Myocyte (in vitro differentiated cells): ENCODE results near the gene WIPF3. TPM values are rescaled to one million over a fixed set of nuclear protein-coding genes. Genes with fewer than 3 reads are reported as not detected.

Source experiments
- DNase-seq: peaks from one replicate; pipeline ENCODE4 v3.0.0-alpha.2; 2012; ENCODE audit warnings: low read depth
- polyA plus RNA-seq: library from polyadenylated mRNA; unstranded; fragments of >200 nt; gene quantifications from one replicate; pipeline ENCODE4 v1.2.1, GENCODE V29; 2012; ENCODE audit warnings: missing spikeins
- total RNA-seq: library from RNA; depleted of rRNA; stranded (reverse); fragments of >200 nt; gene quantifications from 2 replicates; pipeline ENCODE4 v1.2.3, GENCODE V29; 2014

The WIPF3 gene, protein sequence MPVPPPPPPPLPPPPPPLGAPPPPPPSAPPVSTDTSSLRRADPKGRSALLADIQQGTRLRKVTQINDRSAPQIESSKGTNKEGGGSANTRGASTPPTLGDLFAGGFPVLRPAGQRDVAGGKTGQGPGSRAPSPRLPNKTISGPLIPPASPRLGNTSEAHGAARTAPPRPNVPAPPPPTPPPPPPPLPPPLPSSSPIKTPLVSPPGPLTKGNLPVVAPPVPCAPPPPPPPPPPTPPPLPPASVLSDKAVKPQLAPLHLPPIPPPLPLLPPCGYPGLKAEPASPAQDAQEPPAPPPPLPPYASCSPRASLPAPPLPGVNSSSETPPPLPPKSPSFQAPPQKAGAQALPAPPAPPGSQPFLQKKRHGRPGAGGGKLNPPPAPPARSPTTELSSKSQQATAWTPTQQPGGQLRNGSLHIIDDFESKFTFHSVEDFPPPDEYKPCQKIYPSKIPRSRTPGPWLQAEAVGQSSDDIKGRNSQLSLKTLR
- total RNA-seq = 1.5 and 2.5 TPM in 2 replicates
- 4.8 TPM for polyA plus RNA-seq

DNA sequence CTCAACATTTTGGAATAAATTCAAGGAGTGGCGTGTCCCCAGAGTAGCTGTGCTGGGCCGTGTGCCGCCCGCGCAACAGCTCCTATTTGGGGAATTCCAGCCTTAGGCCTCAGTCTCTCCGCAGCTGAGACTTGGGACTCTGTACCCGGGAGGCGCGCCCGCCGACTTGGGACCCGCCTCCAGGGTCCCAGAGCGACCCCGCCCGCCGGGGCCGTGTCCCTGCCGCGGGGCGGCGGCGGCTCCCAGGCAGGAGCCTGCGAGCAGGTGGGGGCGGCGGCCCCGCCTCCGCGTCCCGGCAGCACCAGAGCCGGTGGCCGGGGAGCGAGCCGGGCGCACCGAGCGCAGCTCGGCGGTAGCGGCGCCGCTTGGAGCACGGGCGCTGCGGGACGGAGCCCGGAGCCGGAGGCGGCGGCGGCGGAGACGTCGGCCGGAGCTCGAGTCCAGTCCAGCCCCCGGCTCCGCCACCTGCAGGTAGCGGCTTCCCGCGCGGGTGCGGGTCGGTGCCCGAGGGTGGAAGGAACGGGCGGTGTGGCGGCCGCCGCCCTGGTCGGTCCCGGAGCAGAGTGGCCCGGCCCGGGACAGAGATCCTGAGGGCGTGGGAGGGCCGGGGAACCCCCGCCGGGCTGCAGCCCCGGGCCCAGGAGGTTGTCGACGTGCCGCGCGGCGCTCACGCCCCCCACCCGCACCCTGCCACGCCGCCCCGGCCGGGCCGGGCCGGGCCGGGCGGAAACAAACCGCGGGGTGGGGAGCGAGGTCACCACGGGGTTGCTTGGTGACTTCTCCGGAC lies at the start of gene WIPF3:
WIPF3 (plus strand) TSS at position 301 of the 787 bp plus-strand sequence. CDS start 28,217 bp downstream, outside the sequence.
- peak; percentile 35 for DNase-seq

DNA sequence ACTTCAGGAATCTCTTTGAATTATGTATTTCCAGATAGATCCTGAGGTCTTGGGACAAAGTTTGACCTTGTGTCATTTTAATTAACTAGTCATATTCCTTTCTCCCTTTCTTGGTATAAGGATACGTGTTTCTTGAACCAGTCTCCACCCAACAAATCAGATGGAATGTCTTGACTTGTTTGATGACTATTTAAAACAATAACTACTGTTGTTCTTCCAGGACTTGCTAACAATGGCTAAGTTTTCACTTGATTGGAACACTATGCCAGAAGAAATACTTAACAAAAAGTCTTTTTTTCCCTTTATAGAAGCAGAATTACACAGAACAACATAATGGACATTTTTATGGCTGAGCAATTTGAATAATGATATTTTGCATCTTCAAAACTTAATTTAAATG lies 43.0 kb upstream of the WIPF3 start:
- DNase-seq = no peak

DNA sequence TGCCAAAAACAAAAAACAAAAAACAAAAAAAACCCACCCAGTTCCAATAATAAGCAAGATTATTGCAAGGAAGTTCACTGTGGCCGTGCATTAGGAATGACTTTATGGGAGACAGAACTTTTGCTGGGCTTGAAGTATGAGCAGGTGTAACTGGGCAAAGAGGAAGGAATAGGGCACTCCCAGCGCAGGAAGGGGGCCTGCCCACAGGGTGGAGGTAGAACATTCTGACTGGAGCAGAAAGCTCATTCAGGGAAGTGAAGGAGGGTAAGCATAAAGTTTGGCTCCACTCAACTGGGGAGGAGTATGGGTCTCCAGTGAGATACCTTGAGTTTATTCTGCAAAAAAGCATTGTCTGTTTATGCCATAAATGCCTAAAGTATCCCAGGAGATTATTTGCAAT lies 42.1 kb upstream of the WIPF3 start:
- peak; percentile 44 for DNase-seq

DNA sequence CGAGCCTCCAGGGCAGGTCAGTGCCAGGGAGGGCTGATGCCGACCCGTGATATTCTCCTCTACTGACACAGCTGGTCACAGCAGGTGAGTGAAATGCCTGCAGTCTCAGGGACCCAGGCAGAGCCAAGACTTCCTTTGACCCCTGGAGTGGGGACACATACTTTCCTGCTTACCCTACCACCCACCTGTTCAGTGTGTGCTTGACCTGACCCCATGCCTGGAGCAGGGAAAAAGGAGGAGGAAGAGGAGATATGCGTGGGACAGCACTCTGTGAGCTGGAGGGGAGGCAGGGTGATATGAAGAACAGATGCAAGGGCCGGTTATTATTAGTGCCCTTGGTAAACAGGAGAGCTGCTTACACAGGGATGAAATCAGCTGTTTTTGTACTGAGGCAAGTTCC lies 40.8 kb upstream of the WIPF3 start:
- DNase-seq = peak; percentile 88

DNA sequence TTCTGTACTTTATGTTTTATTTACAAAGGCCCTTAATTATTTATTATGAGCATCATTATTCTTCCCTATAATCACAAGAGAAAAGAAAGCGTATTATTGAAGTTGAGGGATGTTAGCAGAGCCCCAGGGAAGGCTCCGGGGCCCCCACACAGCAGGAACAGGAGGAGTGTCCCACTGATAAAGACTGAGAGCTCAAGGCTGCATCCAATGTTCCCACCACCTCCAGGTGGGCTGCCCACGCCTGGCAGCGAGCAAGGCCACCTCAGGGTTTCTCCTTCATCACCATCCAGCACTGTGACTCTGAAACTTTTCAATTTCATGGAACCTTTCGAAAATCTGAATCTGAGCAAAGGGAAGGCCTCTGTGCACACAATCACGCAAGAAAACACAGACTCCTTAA lies 35.9 kb upstream of the WIPF3 start:
- DNase-seq = no peak

DNA sequence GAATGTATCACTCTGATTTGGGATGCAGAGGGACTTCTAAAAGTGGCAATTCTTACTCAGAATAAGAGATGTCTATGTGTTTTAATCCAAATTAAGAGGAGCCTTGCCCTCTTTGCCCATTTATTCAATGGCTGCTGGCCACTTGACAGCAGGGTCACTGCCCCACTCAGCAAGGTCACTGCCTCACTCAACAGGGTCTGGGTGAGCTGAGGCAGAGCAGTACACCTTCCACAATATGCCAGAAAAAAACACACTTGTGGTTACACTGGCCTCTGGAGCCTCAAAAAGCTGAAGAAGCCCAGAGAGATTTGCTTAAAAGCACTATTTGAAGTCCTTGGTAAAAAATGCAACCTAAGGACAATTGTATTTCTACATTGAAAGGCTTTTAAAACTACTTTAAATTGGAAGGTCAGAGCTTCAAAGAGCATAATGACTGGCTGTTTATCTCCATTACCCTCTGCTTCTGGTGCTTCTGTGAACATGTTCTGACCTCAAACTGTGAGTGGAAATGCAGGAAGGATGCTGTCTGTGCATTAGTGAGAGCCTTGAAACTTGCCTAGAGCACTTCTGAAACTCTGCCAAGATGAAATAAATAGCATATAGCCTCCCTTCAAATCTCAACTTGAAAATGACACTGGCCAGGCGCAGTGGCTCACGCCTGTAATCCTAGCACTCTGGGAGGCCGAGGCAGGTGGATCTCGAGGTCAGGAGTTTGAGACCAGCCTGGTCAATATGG lies 35.1 kb upstream of the WIPF3 start:
- no peak for DNase-seq

DNA sequence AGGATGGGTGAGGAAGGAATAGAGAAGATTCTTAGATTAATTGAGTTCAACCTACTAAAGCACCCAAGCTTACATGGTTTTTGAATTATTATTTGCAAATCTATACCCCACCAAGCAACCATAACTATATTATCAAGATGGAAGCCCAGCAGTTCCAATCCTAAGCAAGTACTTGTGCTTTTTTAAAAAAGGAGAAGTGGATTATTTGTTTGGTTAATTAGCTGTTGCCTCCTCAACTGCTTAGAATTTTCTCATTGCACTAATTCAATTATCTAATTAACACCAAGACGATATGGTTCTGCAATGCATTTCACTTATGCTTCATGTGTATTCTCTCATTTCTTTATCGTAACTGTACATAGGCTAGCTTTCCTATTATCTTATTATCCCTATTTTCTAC lies 27.3 kb upstream of the WIPF3 start:
- DNase-seq = no peak

DNA sequence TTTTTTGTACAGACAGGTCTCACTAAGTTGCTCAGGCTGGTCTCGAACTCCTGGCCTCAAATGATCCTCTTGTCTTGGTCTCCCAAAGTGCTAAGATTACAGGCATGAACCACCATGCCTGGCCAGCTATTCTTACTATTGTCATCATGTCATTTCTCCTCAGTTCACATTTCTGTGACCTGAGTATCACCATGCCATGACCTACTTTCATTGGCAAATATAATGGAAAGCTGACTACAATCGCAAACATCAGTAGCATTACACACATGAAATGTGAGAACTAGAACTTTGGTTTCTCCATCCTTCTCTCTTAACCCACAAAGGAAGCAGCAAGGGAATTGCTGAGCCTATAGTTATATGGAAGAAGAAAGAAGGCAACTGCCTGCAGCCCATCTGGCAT lies 26.0 kb upstream of the WIPF3 start:
- DNase-seq = no peak

DNA sequence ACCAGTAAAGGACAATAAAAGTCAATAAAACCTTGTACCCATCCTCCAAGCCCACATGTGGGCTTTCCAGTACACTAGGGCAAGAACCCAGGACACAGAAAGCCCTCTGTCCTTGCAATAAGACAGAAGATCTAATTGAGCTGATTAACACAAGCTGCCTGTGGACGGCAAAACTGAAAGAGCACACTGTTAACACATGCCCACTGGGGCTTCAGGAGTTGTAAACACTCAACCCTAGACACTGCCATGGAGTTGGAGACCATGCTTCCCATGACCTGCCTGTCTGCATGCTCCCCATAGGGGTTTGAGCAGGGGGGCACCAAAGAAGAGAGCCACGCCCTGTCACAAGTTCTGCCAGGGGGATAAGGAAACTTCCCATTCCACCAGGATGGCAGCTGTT lies 22.6 kb upstream of the WIPF3 start:
- no peak for DNase-seq

DNA sequence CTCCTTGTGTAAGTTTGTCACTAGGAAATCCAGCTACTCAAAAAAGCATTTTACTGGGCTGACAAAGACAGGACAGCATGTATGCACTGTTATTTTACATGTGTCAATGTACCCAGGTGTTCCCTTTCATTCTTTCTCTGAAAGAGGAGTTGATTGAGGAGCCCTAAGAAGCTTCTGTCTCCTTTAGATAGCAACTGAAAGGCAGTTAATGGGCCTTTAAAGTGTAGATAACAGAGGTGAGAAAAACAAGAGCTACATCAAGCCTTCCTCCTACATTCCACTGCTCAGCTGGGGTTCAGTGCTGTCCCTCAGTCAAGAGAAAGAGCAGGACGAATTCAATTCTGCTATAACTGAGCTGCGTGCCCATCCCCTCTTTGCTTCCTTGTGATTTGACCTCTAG lies 12.8 kb upstream of the WIPF3 start:
- no peak for DNase-seq

DNA sequence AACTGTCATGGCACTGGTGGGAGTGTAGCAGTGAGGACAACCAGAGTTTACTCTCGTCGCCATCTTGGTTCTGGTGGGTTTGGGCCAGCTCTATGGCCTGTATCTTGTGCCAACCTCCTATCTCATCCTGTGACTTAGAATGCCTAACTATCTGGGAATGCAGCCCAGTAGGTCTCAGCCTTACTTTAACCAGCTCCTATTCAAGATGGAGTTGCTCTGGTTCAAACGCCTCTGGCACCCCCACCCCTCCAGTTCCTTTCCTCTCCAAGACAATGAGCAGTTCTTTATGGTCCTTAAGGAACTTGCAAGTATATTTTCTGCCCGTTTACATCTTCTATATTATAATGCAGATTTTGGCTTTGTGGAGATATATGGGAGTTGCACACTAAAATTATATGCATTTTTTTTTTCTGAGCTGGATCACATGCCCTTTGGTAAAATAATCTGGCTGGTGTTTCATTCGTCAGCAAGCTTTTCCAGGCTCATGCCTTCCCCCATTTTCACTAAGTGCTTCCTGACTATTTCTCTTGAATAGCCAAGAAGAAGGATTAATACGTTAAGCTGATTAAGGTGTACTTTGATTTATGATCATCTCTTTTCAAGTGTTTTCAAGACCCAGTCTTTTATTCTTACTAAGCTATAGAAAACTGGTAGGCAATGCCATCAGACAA lies 11.2 kb upstream of the WIPF3 start:
- no peak for DNase-seq

DNA sequence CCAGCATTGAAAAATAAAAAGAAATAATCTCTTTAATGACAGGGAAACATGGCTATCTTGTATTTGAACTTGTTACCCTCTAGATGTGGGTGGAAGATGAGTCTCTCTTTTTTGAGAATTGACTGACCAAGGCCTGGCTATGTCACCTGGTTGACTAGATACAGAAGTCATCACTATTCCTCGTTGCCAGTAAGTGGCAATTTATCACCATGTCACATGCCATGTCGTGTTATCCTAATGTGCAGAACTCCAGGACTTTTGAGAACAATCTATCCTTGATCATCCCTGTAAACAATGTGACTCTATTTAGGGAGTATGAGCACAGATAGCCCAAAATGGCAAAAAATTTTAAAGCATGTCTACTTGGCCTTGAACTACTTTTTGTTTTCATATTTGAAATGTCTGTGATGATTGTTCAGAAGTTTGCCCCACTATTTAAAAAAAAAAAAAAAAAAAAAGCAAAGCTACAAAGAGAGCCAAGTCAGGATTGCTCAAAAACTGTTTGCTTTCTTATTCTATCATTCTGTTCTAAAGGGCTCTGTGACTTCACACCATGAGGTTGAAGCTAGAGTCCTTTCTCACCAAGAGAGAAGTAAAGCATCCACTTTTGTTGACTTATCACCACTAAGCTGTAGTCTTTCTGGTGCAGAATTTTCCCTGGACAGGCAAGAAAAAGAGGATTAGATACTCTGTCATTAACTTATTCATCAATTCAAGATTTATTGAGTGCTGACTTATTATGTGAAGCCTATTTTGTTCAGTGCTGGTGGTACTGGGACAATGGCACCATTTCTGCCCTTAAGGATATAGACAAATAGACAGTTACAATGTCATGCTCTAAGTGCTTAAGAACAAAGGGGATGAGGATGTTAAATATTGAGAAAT lies 10.4 kb upstream of the WIPF3 start:
- no peak for DNase-seq

DNA sequence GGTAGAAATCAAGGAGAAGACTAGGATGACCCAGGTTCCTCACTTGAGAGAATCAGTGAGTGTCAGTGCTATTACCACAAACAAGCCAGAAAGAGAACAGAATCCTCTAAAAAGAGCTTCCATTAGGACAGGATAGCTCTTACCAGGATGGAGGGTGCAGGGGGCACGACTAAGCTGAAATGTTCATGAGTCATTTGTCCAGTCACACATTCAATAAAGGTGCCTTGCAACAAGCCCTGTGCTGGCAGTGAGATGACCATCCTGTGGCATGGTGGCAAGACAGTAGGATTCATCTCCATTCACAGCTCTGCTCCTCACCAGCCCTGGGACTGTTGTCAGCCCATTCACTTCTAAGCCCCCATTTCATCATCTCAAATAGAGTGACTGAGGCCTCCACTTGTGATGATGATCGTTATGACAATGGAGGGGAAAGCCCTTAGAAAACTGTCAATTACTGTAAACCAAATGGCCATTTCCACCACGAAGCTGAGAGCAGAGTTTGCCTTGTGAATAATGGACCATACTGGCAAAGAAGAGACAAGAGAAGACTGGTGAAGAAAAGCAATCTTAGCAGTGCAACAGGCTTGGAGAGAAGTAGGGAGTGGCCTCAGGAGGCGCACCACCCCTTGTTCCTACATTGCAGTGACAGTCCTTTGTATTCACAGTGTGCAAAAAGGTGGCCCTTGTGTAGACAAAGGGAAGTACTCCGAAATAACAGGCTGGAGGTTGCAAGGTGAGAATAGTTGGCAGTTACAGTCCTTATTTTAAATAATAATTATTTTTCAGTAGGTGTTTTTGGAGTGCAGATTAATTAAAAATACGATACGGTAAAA lies 9.0 kb upstream of the WIPF3 start:
- no peak for DNase-seq

DNA sequence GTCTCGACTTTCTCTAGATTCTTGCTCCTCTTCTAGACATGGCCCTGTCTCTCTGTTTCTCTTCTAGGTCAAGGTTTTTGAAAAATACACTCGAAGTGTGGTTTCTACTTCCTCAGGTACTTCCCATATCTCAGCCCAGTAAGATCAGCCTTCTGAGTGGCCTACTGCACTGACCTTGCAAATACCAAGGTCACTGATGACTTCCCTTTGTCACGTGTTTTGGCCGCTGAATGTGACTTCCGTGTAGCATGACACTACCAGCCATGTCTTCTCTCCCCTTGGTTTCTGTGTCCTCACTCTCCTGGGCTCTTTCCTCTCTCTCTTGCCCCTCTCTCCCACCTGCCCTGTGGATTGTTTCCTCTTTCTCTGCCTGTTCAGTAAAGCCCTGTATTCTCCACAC lies 7.9 kb upstream of the WIPF3 start:
- no peak for DNase-seq

DNA sequence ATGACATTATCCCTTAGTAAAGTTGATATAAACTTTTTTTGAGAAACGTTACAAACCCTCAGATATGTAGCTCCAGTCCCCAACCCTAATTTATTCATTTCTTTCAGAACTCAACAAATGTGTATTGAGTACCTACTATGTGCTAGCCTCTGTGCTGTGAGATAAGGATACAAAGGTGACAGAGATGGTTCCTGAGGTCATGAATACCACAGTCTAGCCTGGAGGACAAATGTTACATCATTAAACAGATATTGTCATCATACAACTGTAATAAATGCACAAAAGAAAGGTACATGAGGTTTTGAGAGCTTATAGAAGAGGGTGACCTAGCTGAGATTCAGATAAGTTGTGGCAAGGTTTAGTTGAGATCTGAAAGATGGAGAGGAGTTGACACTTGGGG lies 4.4 kb upstream of the WIPF3 start:
- no peak for DNase-seq

DNA sequence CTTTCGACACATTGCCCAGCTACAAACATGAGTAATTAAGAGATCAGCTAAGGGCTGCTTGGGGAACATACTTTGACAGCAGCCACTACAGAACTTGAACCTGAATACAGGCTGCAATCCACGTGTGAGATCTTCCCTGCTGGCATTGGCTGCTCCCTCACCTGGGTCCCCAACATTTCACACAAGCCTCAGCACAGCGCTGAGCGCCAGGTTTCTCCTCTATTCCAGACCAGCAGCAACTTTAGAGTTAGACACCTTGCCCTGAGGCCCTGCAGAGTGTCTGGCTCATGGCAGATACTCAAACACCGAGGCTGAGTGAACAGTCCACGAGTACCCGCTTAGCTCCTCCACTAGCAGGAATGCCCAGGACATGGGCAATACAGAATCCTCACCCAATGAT lies 1.3 kb upstream of the WIPF3 start:
- DNase-seq = no peak

DNA sequence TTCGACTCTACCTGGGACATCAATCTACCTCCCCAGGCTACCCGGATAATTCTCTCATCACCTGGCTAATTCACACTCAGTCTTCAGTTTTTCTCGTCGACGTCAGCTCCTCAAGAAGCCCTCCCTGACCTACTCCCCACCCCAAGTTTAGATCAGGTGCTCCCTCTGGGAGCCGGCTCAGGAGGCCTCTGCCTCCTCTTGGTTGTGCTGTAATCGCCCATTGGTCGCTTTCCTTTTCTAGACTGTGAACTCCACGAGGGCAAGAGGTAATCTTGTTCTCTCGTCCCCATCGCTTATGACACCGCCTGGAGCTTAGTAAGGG lies 461 bp upstream of the WIPF3 start:
- DNase-seq = no peak

DNA sequence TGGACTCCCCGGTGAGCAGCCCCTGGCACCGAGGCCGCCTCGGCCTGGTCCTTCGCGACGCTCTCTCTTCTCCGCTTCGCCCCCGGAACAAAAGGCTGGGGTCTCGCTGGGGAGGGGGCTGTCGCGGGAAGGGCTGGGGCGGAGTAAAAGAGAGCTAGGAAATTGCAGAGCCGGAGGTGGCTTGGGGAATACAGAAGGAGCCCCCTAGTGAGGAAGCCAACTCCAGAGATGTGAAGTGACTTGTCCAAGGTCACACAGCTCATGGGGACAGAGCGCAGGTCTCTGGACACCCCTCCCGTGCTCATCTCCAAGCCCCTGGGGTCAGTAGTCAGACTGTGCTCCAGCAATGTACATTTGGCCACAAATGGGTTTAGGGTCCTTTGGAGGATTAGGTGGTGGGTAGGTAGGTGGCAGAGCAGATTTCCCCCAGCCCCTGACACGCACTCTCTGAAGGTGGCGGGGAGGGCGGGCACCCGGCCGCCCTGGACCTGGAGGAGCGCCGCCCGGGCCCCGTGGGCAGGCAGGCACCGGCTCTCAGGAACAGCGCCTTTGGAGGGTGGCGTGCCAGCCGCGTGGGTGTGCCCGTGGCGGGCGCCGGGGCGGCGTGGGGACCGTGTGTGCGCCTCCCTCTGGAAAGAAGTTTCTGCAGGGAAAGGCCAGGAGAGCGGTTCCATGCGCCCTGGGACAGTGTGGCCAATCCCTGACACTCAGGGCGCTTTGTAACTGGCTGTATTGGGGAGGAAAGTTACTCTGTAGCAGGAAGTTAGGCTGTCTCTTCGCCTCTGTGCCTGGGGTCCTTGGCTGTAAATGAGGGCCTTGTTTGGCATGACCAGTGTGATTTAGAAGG lies 910 bp downstream of the WIPF3 start:
- peak; percentile 37 for DNase-seq
